SU-DHL-6 (cell line): ENCODE results near the gene LDLRAD2.
A peak's percentile ranks its signal among the peaks of the same experiment; 100 is the strongest.
"Not testable (repeated sequence)": the region's sequence is repeated elsewhere in the genome, so short reads cannot be mapped to it uniquely, and the experiment has no call there.

Experiments
- H2AFZ ChIP-seq: fragments of 200-600 bp; sonication (generic); 2 replicates; pipeline ENCODE4 v1.6.1; 2014; ENCODE audit warnings: low read depth, mild to moderate bottlenecking, moderate library complexity, mixed read lengths, antibody characterized with exemption, low read length; ENCODE audit not compliant: severe bottlenecking
- H3F3A ChIP-seq: fragments of 200-600 bp; shearing (Covaris generic); 2 replicates; pipeline ENCODE4 v1.6.0; 2016; ENCODE audit warnings: antibody characterized with exemption, mild to moderate bottlenecking; ENCODE audit not compliant: insufficient read depth
- H3K27ac ChIP-seq: fragments of 200-600 bp; sonication (generic); 2 replicates; pipeline ENCODE4 v1.5.1; 2016; ENCODE audit warnings: low read depth, mild to moderate bottlenecking, low read length, moderate library complexity, mixed read lengths
- H3K27me3 ChIP-seq: fragments of 200-600 bp; sonication (generic), shearing (Covaris generic); 2 replicates; pipeline ENCODE4 v1.6.0; 2014; ENCODE audit warnings: mild to moderate bottlenecking, low read length
- H3K36me3 ChIP-seq: fragments of 200-600 bp; sonication (generic); 2 replicates; pipeline ENCODE4 v1.6.1; 2014; ENCODE audit warnings: mild to moderate bottlenecking, low read length, mixed read lengths
- H3K4me2 ChIP-seq: fragments of 300-600, 200-600 bp; shearing (Covaris generic), sonication (generic); 2 replicates; pipeline ENCODE4 v1.6.0; 2014; ENCODE audit warnings: low read length, low read depth, mild to moderate bottlenecking; ENCODE audit not compliant: poor library complexity, severe bottlenecking
- H3K4me3 ChIP-seq: fragments of 200-600 bp; sonication (generic); 2 replicates; pipeline ENCODE4 v1.5.1; 2014; ENCODE audit warnings: antibody characterized with exemption, low read length, mild to moderate bottlenecking, mixed read lengths; ENCODE audit not compliant: insufficient read depth, poor library complexity, severe bottlenecking
- H3K79me2 ChIP-seq: fragments of 200-600 bp; sonication (generic); 2 replicates; pipeline ENCODE4 v1.6.1; 2014; ENCODE audit warnings: mild to moderate bottlenecking, low read length, moderate library complexity; ENCODE audit not compliant: insufficient read depth
- H3K9ac ChIP-seq: fragments of 200-600 bp; sonication (generic); 2 replicates; pipeline ENCODE4 v1.7.0; 2014; ENCODE audit warnings: mild to moderate bottlenecking, low read length
- H3K9me2 ChIP-seq: fragments of 200-600 bp; sonication (generic); replicated peaks from 2 replicates; pipeline ENCODE4 v1.6.1; 2014; ENCODE audit warnings: low read length; ENCODE audit not compliant: insufficient read depth
- H3K9me3 ChIP-seq: fragments of 200-600 bp; sonication (generic); 2 replicates; pipeline ENCODE4 v1.6.1; 2014; ENCODE audit warnings: low read length, mixed read lengths; ENCODE audit not compliant: insufficient read depth
- H4K20me1 ChIP-seq: fragments of 200-600 bp; sonication (generic); 2 replicates; pipeline ENCODE4 v1.6.1; 2014; ENCODE audit warnings: low read depth, mild to moderate bottlenecking, antibody characterized with exemption, low read length, moderate library complexity, mixed read lengths
- EZH2phosphoT487 ChIP-seq: fragments of 200-600 bp; sonication (generic), shearing (Covaris generic); conservative IDR thresholded peaks from 2 replicates; pipeline ENCODE4 v1.6.1; 2018; ENCODE audit warnings: mild to moderate bottlenecking, antibody characterized with exemption, low read length, moderate library complexity, mixed read lengths
- TF ChIP-seq, protein P1 (sequence below): fragments of 200-600 bp; sonication (generic); IDR thresholded peaks from one replicate; pipeline ENCODE4 v1.5.1; 2017; ENCODE audit warnings: antibody characterized with exemption, mild to moderate bottlenecking, low read length, moderate library complexity; ENCODE audit not compliant: insufficient read depth, poor library complexity, severe bottlenecking

Gene LDLRAD2

DNA sequence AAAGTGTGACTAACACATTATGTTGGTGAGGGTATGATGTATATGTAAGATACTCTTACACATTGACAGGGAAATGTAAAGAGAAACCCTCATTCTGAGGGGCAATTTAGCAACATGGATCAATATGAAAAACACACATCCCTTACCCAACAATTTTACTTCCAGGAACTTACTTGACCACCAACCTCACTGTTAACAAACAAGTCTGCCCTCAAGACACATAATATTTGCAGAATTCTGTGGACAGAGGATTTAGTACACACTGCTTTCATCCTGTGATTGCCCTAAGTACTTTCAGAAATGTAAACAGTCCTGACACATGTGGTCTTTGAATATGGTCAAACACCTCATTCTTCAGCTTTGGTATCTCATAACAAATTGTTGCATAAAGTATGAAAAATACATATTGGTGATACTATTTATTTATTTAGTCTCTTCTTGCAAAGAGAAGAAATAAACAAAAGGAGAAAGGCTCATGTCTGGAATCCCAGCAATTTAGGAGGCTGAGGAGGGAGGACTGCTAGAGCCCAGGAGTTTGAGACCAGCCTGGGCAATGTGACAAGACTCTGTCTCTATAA is 36.0 kb upstream of the LDLRAD2 start:
- H3K4me3 ChIP-seq = no peak overlapping the region
- H3K79me2 ChIP-seq = peaks cover 96% of the 10 kb centered on the region
- H2AFZ ChIP-seq = no peak overlapping the region
- H4K20me1 ChIP-seq = peaks cover 14% of the 10 kb centered on the region; the same call in 1 of the 2 replicates
- H3K36me3 ChIP-seq = no peaks in the 10 kb centered on the region
- H3K27me3 ChIP-seq = no peaks in the 10 kb centered on the region
- H3K27ac ChIP-seq = no peak overlapping the region
- H3K9ac ChIP-seq = no peak overlapping the region
- H3K9me3 ChIP-seq = no peaks in the 10 kb centered on the region
- TF ChIP-seq, protein P1, sequence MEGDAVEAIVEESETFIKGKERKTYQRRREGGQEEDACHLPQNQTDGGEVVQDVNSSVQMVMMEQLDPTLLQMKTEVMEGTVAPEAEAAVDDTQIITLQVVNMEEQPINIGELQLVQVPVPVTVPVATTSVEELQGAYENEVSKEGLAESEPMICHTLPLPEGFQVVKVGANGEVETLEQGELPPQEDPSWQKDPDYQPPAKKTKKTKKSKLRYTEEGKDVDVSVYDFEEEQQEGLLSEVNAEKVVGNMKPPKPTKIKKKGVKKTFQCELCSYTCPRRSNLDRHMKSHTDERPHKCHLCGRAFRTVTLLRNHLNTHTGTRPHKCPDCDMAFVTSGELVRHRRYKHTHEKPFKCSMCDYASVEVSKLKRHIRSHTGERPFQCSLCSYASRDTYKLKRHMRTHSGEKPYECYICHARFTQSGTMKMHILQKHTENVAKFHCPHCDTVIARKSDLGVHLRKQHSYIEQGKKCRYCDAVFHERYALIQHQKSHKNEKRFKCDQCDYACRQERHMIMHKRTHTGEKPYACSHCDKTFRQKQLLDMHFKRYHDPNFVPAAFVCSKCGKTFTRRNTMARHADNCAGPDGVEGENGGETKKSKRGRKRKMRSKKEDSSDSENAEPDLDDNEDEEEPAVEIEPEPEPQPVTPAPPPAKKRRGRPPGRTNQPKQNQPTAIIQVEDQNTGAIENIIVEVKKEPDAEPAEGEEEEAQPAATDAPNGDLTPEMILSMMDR = no peak
- TF ChIP-seq EZH2phosphoT487 = no peak
- no peaks in the 10 kb centered on the region for H3K9me2 ChIP-seq
- no peak overlapping the region for H3K4me2 ChIP-seq
- no peaks in the 10 kb centered on the region; the same call in 1 of the 2 replicates for H3F3A ChIP-seq

DNA sequence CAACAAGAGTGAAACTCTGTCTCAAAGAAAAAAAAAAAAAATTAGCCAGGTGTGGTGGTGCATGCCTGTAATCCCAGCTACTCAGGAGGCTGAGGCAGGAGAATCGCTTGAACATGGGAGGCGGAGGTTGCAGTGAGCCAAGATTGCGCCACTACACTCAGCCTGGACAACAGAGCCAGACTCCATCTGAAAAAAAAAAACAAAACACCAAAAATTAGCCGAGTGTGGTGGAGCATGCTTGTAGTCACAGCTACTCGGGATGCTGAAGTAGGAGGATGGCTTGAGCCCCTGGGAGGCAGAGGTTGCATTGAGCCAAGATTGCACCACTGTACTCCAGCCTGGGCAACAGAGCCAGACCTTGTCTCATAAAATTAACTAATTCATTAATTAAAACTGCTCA is 35.1 kb upstream of the LDLRAD2 start:
- not testable (repeated sequence) for H2AFZ ChIP-seq, H3K36me3 ChIP-seq, H3K27ac ChIP-seq, H3K9me2 ChIP-seq, H3K9ac ChIP-seq, H3K4me3 ChIP-seq, H3K9me3 ChIP-seq, H3F3A ChIP-seq, H3K27me3 ChIP-seq, H3K4me2 ChIP-seq
- H4K20me1 ChIP-seq = peaks cover 12% of the 10 kb centered on the region; the same call in 1 of the 2 replicates
- peaks cover 98% of the 10 kb centered on the region for H3K79me2 ChIP-seq

DNA sequence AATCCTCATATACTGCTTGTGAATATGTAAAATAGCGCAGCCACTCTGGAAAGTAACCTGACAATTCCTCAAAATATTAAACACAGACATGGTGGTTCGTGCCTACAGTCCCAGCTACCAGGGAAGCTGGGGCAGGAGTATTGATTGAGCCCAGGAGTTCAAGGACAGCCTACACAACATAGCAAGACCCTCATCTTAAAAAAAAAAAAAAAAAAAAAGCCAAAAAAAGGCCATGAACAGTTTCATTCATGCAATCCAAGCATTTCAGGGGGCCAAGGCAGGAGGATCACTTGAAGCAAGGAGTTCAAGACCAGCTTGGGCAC is 33.7 kb upstream of the LDLRAD2 start:
- no peak overlapping the region for H3K4me2 ChIP-seq
- peaks cover 3% of the 10 kb centered on the region; the same call in 1 of the 2 replicates for H3F3A ChIP-seq
- H3K9me3 ChIP-seq = no peaks in the 10 kb centered on the region
- no peaks in the 10 kb centered on the region for H3K27me3 ChIP-seq
- no peak overlapping the region for H2AFZ ChIP-seq
- TF ChIP-seq, protein P1 = no peak
- no peak for TF ChIP-seq EZH2phosphoT487
- H3K79me2 ChIP-seq = peaks cover 92% of the 10 kb centered on the region
- no peak overlapping the region for H3K9ac ChIP-seq
- H3K36me3 ChIP-seq = no peaks in the 10 kb centered on the region
- H4K20me1 ChIP-seq = peaks cover 8% of the 10 kb centered on the region; the same call in 1 of the 2 replicates
- H3K4me3 ChIP-seq = no peak overlapping the region
- no peak overlapping the region for H3K27ac ChIP-seq
- no peaks in the 10 kb centered on the region for H3K9me2 ChIP-seq

DNA sequence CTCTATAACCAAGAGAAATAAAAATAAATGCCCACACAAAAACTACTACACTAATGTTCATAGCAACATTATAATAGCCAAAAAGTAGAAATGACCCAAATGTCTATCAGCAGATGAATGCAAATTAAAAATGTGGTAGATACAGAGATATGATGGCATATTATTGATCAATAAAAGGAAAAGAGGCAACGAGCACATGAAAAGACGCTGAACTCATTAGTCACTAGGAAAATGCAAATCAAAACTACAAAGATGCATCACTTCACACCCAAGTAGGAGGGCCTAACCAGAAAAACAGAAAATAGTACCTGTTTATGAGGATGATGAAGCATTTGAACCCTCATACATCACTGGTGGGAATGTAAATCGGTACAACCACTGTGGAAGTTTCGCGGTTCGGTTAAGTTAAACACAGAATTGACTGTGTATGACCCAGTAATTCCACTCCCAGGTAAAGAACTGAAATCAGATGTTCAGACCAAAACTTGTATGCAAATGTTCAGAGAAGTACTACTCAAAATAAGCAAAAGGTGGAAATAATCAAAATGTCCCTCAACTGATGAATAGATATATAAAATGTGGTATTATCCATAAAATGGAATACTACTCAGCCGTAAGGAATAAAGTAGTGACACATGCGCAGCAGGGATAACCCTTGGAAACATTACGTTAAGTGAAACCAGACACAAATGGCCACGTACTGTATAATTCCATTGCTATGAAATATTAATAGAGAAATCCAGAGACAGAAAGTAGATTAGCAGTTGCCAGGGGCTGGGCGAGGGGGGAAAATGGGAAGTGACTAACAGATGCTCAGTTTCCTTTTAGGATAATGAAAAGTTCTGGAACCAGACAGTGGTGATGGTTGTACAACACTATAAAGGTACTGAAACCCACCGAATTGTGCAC is 32.2 kb upstream of the LDLRAD2 start:
- no peaks in the 10 kb centered on the region for H3K27me3 ChIP-seq
- peaks cover 4% of the 10 kb centered on the region; the same call in 1 of the 2 replicates for H4K20me1 ChIP-seq
- peak overlapping the region; percentile 6 for H3K4me3 ChIP-seq
- peak overlapping the region; percentile 11; the same call in 1 of the 2 replicates for H3K27ac ChIP-seq
- peaks cover 4% of the 10 kb centered on the region; the same call in 1 of the 2 replicates for H3F3A ChIP-seq
- peaks cover 77% of the 10 kb centered on the region for H3K79me2 ChIP-seq
- H3K4me2 ChIP-seq = peak overlapping the region; percentile 39
- TF ChIP-seq, protein P1 = no peak
- TF ChIP-seq EZH2phosphoT487 = no peak
- H3K9ac ChIP-seq = no peak overlapping the region
- no peak overlapping the region for H2AFZ ChIP-seq
- H3K9me3 ChIP-seq = no peaks in the 10 kb centered on the region
- no peaks in the 10 kb centered on the region for H3K36me3 ChIP-seq
- no peaks in the 10 kb centered on the region for H3K9me2 ChIP-seq
